Stimulated activated CD8-positive, alpha-beta memory T cell treated with anti-CD3 and anti-CD28 coated beads, Interleukin-2, amount 100 ng/mL, for 48 hours (primary cell): ENCODE results near the gene TUBA1A.
"Not testable (repeated sequence)": the region's sequence is repeated elsewhere in the genome, so short reads cannot be mapped to it uniquely, and the experiment has no call there.

Experiments
- DNase-seq, 2 donors: peaks; one replicate each; pipeline ENCODE4 v3.0.0-alpha.2; 2020; ENCODE audit warnings: low read depth in 2 of 2

Gene TUBA1A

DNA sequence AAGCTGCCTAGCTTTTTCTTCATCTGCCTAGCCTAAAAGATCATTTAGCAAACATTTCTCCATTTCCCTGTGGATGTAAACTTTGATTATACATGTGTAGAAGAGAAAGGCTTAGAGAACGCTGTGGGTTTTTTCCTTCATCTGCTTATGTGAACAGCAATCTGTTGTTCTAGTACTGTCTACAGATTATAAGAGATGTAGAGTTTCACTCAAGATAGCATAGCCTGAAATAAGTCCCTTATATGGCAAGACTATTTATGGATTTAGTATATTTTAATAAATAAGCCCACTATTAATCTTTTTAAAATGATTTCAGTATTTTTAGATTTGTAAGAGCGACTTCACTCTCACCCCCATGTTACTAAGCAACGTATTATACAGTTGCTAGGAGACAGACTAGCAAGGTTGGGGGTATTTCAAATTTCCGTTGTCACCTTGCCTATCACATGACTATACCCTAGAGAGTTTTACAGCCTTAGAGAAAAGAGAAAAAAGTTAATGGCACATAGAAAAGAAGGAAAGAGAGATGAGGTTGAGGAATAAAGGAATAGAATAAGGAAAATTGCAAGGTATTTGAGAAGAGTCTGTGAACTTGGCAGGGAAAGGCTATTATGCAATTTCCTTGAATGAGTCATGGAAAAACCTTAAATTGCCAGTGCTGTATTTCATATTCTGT is 12.2 kb upstream of the TUBA1A start:
- DNase-seq = no peak

DNA sequence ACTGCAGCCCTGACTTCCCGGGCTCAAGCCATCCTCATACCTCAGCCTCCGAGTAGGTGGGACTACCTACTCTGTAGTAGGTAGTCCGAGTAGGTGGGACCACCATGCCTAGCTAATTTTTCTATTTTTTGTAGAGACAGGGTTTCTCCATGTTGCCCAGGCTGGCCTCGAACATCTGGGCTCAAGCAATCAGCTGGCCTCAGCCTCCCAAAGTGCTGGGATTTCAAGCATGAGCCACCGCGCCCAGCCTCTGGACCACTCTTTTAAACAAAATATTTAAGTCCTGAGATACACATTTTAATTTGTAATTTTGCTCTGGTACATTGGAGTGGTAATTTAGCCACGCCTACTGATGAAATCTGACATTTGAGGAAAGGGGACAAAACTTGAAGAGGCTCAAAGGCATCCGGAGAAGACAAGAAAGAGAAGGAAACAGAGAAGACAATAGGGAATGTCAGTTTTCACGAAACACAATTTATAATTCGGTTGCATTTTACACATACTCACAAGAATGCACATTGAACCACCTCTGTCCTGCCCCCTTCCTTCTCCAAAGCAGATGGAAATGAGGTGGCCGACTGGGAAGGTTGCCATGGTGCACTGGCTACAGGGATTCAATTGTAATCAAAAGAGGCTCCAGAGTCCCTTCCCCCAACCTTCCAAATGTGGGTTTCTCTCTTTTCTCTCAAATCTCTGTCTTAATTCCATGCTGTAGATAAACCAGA is 9.7 kb upstream of the TUBA1A start:
- DNase-seq = no peak

GRCh38 chr12:49197256-49197655 is 8.4 kb upstream of the TUBA1A start:
- no peak for DNase-seq

- no peak for DNase-seq
Measured at GRCh38 chr12:49195736-49196135, 6.9 kb upstream of the TUBA1A start.

- not testable (repeated sequence) for DNase-seq
Measured at GRCh38 chr12:49193746-49194145, 4.9 kb upstream of the TUBA1A start.

- not testable (repeated sequence) for DNase-seq
Measured at GRCh38 chr12:49191498-49191897, 2.6 kb upstream of the TUBA1A start.

DNA sequence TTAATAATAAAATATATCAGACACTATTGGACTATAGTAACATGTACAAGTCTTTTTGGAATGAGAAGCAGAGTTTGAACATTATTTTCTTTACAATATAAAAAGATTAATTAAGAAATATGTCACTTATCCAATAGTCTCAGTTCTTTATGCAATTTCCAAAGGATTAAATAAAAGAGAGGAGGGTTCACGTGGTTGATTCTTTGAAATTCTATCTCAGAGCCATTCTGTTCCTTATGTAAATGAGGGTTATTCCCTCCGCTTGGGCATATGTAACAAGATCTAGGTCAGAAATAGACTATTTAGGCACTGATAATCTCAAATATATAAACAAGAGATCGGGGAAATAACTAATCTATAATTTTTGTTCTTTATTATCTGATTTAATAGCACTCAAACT is 2.1 kb upstream of the TUBA1A start:
- no peak for DNase-seq

GRCh38 chr12:49189731-49190716 is 1.1 kb upstream of the TUBA1A start:
- DNase-seq = no peak

GRCh38 chr12:49188201-49188915 is 522 bp downstream of the TUBA1A start:
- peak; percentile 51 to 69 for DNase-seq

- no peak for DNase-seq
Measured at GRCh38 chr12:49187184-49187583, 1.7 kb downstream of the TUBA1A start.

DNA sequence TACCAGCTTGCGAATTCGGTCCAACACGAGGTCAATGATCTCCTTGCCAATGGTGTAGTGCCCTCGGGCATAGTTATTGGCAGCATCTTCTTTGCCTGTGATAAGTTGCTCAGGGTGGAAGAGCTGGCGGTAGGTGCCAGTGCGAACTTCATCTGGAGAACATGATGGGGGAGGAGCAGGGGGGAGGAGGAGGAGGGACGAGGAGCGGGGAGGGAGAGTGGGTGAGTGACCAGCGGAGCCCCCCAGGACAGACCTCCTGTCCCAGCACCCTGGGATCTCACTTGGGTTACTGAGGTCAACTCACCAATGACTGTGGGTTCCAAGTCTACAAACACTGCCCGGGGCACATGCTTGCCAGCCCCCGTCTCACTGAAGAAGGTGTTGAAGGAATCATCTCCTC is 2.6 kb downstream of the TUBA1A start:
- DNase-seq = not testable (repeated sequence)

DNA sequence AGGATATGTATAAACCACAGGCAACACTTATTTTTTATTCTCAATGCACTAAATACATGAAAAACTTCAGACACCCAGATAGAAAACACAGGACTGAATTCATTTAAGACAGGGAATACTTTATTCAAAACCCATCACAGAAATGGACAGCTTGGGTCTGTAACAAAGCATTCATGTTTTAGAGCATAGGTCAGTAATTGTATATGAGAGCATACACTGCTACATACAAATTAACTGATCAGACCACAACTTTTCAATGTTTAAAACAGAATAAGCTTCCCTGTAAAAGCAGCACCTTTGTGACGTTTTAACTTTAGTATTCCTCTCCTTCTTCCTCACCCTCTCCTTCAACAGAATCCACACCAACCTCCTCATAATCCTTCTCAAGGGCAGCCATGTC is 4.2 kb downstream of the TUBA1A start:
- DNase-seq = not testable (repeated sequence)

- not testable (repeated sequence) for DNase-seq
Measured at GRCh38 chr12:49183214-49183950, 5.5 kb downstream of the TUBA1A start.

GRCh38 chr12:49174218-49174617 is 14.7 kb downstream of the TUBA1A start:
- DNase-seq = no peak

- no peak for DNase-seq
Measured at GRCh38 chr12:49170924-49171323, 18.0 kb downstream of the TUBA1A start.

DNA sequence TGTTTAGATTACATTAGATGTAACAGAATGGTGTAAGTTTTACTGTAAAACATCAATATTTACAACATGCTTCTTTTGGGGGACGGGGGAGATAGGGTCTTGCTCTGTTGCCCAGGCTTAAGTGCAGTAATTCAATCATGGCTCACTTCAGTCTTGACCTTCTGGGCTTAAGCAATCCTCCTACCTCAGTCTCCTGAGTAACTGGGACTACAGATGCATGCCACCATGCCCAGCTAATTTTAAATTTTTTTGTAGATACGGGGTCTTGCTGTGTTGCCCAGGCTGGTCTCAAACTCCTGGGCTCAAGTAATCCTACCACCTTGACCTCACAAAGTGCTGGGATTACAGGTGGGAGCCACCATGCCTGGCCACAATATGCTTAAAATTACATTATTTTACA is 23.8 kb downstream of the TUBA1A start:
- no peak for DNase-seq

- not testable (repeated sequence) for DNase-seq
Measured at GRCh38 chr12:49161901-49162300, 27.0 kb downstream of the TUBA1A start.

DNA sequence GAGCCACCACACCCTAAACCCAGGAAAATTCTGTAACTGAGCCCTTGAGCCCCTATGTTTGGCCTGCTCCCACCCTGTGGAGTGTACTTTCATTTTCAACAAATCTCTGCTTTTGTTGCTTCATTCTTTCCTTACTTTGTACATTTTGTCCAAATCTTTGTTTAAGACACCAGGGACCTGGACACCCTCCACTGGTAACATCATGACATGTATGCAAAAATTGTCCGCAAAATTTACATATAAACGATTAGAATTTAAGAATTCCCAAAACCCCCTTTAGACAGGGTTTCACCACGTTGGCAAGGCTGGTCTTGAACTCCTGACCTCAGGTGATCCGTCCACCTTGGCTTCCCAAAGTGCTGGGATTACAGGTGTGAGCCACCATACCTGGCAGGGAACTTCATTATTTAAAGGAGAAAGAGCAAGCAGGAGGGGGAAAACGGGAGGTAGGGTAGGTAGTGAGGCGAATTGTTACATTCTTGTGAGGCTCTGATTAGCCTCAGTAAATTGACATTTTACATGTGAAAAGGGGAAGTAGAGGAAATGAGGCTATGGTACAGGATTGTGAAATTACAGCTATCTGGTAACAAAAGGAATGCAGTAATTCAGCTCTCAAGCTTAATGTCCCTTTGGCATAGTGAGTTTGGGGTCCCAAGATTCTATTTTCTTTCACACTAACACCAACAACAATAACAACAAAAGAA is 27.6 kb downstream of the TUBA1A start:
- no peak for DNase-seq

GRCh38 chr12:49160399-49160798 is 28.5 kb downstream of the TUBA1A start:
- no peak for DNase-seq

- no peak for DNase-seq
Measured at GRCh38 chr12:49154221-49154620, 34.7 kb downstream of the TUBA1A start.
